ENCODE measurements around the gene HEPN1. TPM values are rescaled to one million over a fixed set of nuclear protein-coding genes. Genes with fewer than 3 reads are reported as not detected.

The HEPN1 gene
- total and polyA plus RNA-seq, 2 donors = 0.07 TPM; not detected in 1

DNA sequence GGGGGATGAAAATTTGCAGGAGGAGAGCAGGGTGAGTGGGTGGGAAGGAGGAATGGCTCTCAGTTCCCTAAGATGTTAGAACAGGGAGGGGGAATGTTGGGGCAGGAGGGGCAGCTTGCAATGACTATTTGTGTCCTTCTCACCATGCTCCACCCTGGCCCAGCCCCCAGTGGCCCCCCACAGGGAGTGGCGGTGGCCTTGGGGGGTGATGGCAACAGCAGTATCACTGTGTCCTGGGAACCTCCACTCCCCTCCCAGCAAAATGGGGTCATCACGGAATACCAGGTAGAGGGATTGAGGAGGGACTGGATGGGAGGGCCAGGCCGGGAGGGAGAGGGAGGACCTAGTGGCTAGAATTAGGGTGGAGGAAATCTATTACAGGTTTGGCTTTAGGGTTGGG, 43.6 kb upstream of the HEPN1 start:
- no peak for DNase-seq (ENCODE audit: low read depth in 6 of 9, low spot score in 9 of 9)
- H3K27me3 ChIP-seq (ENCODE audit: control insufficient read depth in 2 of 2, insufficient read depth in 1 of 2, low read length in 1 of 2) = peaks cover 31 to 83% of the 10 kb centered on the region in 2 donors
- H3K4me1 ChIP-seq (ENCODE audit: control insufficient read depth in 2 of 2, insufficient read depth in 2 of 2, low read length in 2 of 2) = peaks cover 7 to 18% of the 10 kb centered on the region in 2 donors
- peak overlapping the region in 1 of 2 donors; percentile 71 for H3K4me3 ChIP-seq (ENCODE audit: low read length in 2 of 2)
- H3K9me3 ChIP-seq (ENCODE audit: control insufficient read depth in 2 of 2, insufficient read depth in 1 of 2, low read length in 1 of 2) = peaks cover 0 to 1% of the 10 kb centered on the region in 2 donors
- H3K27ac ChIP-seq (ENCODE audit: low read depth in 1 of 2, low read length in 1 of 2) = no peak overlapping the region
- H3K36me3 ChIP-seq (ENCODE audit: control insufficient read depth in 2 of 2, insufficient read depth in 2 of 2, low read length in 1 of 2) = no peaks in the 10 kb centered on the region
- WGBS = 74% methylated on average over 3 of the region's 3 CpGs

DNA sequence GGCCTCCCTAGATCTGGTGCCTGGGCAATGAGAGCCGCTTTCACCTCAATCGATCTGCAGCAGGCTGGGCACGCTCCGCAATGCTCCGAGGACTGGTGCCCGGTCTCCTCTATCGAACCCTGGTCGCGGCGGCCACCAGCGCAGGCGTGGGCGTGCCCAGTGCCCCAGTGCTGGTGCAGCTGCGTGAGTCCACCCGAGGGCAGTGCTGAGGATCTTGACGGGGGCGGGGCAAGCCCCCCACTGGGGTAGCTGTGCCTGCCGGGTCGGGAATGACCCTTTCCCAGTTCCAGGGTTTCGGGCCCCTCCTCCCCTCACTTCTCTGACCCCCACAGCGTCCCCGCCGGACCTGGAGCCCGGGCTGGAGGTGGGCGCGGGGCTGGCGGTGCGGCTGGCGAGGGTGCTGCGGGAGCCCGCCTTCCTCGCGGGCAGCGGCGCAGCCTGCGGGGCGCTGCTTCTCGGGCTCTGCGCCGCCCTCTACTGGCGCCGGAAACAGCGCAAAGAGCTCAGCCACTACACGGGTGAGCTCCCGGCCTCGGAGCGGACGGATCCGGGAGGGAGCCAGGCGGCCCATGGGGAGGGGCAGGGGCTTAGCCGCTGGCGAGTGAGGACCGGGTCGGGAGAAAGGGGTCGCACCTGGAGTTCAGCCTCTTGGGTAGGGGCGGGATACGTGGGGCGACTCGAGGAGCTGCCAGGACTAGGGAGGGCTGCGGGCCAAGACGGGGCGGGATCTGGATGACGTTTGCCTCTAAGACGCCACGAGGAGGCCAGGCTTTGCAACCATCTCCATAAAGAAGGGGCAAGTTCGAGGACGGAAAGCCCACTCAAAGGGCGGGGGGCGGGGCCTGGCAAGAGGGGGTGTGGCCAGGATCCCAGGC, 42.9 kb upstream of the HEPN1 start:
- Histone ChIP-seq H3K27me3 (ENCODE audit: control insufficient read depth in 2 of 2, insufficient read depth in 1 of 2, low read length in 1 of 2) (peaks cover 27 to 75% of the 10 kb centered on the region in 2 donors), H3K36me3 (ENCODE audit: control insufficient read depth in 2 of 2, insufficient read depth in 2 of 2, low read length in 1 of 2) (no peaks in the 10 kb centered on the region), H3K4me3 (ENCODE audit: low read length in 2 of 2) (peak overlapping the region; percentile 54 to 71), H3K27ac (ENCODE audit: low read depth in 1 of 2, low read length in 1 of 2) (peak overlapping the region; percentile 61 to 70), H3K9me3 (ENCODE audit: control insufficient read depth in 2 of 2, insufficient read depth in 1 of 2, low read length in 1 of 2) (peaks cover 0 to 1% of the 10 kb centered on the region in 2 donors), H3K4me1 (ENCODE audit: control insufficient read depth in 2 of 2, insufficient read depth in 2 of 2, low read length in 2 of 2) (peaks cover 7 to 18% of the 10 kb centered on the region in 2 donors)
- WGBS = 2% methylated on average over 69 of the region's 69 CpGs
- peak; percentile 43 to 89 (median 61) for DNase-seq (ENCODE audit: low read depth in 6 of 9, low spot score in 9 of 9)

DNA sequence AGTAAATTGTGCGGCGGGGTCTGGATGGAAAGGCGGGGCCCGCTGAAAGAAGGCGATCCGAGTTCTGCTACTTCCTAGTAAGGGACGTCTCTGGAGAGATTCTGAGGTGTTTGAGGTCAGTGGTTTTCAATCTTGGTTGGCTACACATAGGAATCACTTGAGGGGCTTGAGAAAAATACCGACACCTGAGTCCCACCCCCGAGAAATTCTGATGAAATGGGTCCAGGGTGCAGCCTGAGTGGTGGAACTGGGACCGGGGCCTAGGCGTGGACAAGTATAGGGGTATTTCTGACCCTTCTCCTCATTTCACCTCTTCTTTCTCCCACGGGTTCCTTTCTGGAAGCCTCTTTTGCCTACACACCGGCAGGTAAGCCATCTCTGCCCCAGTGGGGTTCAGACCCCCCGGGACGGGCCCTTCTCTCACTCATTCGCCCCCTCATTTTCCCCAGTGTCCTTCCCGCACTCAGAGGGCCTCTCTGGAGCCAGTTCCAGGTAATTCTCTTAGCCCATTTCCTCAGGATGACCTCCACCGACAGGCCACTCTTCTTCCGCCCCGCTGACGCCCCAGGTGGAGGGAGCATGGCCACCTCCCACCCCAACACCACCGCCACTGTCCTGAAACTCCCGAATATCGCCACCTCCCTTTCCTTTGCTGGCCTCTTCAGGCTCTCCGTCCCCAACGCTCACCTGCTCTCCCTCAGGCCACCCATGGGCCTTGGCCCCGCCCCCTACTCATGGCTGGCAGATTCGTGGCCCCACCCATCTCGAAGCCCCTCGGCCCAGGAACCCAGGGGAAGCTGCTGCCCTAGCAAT, 42.0 kb upstream of the HEPN1 start:
- Histone ChIP-seq H3K9me3 (ENCODE audit: control insufficient read depth in 2 of 2, insufficient read depth in 1 of 2, low read length in 1 of 2) (peaks cover 0 to 1% of the 10 kb centered on the region in 2 donors), H3K36me3 (ENCODE audit: control insufficient read depth in 2 of 2, insufficient read depth in 2 of 2, low read length in 1 of 2) (no peaks in the 10 kb centered on the region), H3K4me3 (ENCODE audit: low read length in 2 of 2) (peak overlapping the region; percentile 54 to 71), H3K27ac (ENCODE audit: low read depth in 1 of 2, low read length in 1 of 2) (no peak overlapping the region), H3K4me1 (ENCODE audit: control insufficient read depth in 2 of 2, insufficient read depth in 2 of 2, low read length in 2 of 2) (peaks cover 7 to 18% of the 10 kb centered on the region in 2 donors), H3K27me3 (ENCODE audit: control insufficient read depth in 2 of 2, insufficient read depth in 1 of 2, low read length in 1 of 2) (peaks cover 25 to 67% of the 10 kb centered on the region in 2 donors)
- WGBS = 17% methylated on average over 30 of the region's 30 CpGs
- no peak for DNase-seq (ENCODE audit: low read depth in 6 of 9, low spot score in 9 of 9)

DNA sequence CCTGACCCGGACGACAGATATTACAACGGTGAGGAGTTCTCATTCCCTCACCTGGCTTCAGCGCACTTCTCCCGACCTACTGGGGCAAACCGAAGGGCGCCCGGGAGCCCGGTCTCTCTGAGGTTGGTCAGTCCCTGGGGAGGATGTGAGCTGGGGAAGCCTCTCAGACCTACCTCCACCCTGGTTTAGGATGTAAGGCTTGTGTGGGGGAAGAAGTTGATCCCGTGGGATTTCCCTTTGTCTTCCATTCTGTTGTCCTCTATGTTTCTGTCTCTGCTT, 41.5 kb upstream of the HEPN1 start:
- no peaks in the 10 kb centered on the region for H3K36me3 ChIP-seq (ENCODE audit: control insufficient read depth in 2 of 2, insufficient read depth in 2 of 2, low read length in 1 of 2)
- peaks cover 0 to 1% of the 10 kb centered on the region in 2 donors for H3K9me3 ChIP-seq (ENCODE audit: control insufficient read depth in 2 of 2, insufficient read depth in 1 of 2, low read length in 1 of 2)
- no peak overlapping the region for H3K27ac ChIP-seq (ENCODE audit: low read depth in 1 of 2, low read length in 1 of 2)
- DNase-seq (ENCODE audit: low read depth in 6 of 9, low spot score in 9 of 9) = no peak
- H3K27me3 ChIP-seq (ENCODE audit: control insufficient read depth in 2 of 2, insufficient read depth in 1 of 2, low read length in 1 of 2) = peaks cover 25 to 61% of the 10 kb centered on the region in 2 donors
- WGBS = 49% methylated on average over 10 of the region's 10 CpGs
- no peak overlapping the region for H3K4me3 ChIP-seq (ENCODE audit: low read length in 2 of 2)
- peaks cover 7 to 18% of the 10 kb centered on the region in 2 donors for H3K4me1 ChIP-seq (ENCODE audit: control insufficient read depth in 2 of 2, insufficient read depth in 2 of 2, low read length in 2 of 2)

DNA sequence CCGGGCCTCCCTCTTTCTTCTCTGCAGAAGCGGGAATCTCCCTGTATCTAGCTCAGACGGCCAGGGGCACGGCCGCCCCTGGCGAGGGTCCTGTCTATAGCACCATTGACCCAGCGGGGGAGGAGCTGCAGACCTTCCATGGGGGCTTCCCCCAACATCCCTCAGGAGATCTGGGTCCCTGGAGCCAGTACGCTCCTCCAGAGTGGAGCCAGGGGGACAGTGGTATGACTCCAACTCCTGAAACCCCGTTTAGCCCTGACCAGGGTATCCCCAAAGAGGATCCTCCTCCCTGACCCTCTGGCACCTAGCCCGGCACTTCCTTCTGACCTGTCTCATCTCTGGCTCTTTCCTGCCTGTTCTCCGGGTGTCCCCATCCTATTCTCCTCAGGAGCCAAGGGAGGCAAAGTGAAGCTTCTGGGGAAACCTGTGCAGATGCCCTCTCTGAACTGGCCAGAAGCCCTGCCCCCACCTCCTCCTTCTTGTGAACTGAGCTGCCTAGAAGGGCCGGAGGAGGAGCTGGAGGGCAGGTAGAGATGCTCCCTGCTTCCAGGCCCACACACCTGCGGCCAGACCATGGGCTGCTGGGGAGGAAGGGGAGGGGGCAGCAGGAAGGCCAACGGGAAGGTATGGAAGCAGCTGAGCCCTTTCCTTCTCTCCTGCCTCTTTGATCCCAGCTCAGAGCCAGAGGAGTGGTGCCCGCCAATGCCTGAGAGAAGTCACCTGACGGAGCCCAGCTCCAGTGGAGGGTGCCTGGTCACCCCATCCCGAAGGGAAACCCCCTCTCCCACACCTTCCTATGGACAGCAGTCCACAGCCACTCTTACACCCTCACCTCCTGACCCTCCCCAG, 40.9 kb upstream of the HEPN1 start:
- Histone ChIP-seq H3K4me1 (ENCODE audit: control insufficient read depth in 2 of 2, insufficient read depth in 2 of 2, low read length in 2 of 2) (peaks cover 7 to 18% of the 10 kb centered on the region in 2 donors), H3K9me3 (ENCODE audit: control insufficient read depth in 2 of 2, insufficient read depth in 1 of 2, low read length in 1 of 2) (peaks cover 0 to 1% of the 10 kb centered on the region in 2 donors), H3K4me3 (ENCODE audit: low read length in 2 of 2) (no peak overlapping the region), H3K27ac (ENCODE audit: low read depth in 1 of 2, low read length in 1 of 2) (no peak overlapping the region), H3K27me3 (ENCODE audit: control insufficient read depth in 2 of 2, insufficient read depth in 1 of 2, low read length in 1 of 2) (peaks cover 25 to 56% of the 10 kb centered on the region in 2 donors), H3K36me3 (ENCODE audit: control insufficient read depth in 2 of 2, insufficient read depth in 2 of 2, low read length in 1 of 2) (no peaks in the 10 kb centered on the region)
- no peak for DNase-seq (ENCODE audit: low read depth in 6 of 9, low spot score in 9 of 9)
- WGBS = 85% methylated on average over 17 of the region's 17 CpGs

DNA sequence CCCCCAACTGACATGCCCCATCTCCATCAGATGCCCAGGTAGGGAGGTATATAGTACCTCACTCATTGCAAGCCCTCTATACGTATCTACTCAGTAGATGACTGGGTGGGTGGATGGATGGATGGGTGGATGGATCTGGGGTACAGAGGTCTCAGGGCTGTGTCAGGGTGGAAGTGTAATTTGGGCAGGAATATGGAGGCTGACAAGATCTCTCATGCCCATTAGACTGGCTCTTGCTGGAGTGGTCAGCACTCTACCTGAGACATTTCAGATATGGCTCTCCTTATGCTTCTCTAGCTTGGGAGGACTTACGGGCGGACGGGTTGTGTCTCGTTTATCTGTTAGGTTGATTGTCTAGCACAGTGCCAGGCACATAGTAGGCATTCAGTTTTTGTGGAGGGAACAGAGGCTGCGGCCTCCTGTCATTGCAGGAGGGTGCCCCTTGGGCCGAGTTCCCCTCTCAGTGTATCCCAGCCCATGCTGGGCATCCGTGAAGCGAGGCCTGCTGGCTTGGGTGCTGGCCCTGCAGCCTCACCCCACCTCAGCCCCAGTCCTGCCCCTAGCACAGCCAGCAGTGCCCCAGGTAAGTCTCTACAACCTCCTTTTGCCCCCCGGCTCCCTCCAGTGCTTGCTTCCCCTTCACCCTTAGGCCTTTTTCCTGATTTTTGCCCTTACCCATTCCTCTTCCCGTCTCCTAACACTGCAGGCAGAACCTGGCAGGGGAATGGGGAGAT, 40.1 kb upstream of the HEPN1 start:
- Histone ChIP-seq H3K9me3 (ENCODE audit: control insufficient read depth in 2 of 2, insufficient read depth in 1 of 2, low read length in 1 of 2) (peaks cover 0 to 1% of the 10 kb centered on the region in 2 donors), H3K27ac (ENCODE audit: low read depth in 1 of 2, low read length in 1 of 2) (no peak overlapping the region), H3K27me3 (ENCODE audit: control insufficient read depth in 2 of 2, insufficient read depth in 1 of 2, low read length in 1 of 2) (peaks cover 23 to 48% of the 10 kb centered on the region in 2 donors), H3K4me1 (ENCODE audit: control insufficient read depth in 2 of 2, insufficient read depth in 2 of 2, low read length in 2 of 2) (peaks cover 7 to 18% of the 10 kb centered on the region in 2 donors), H3K36me3 (ENCODE audit: control insufficient read depth in 2 of 2, insufficient read depth in 2 of 2, low read length in 1 of 2) (no peaks in the 10 kb centered on the region), H3K4me3 (ENCODE audit: low read length in 2 of 2) (no peak overlapping the region)
- WGBS = 98% methylated on average over 11 of the region's 11 CpGs
- DNase-seq (ENCODE audit: low read depth in 6 of 9, low spot score in 9 of 9) = no peak

DNA sequence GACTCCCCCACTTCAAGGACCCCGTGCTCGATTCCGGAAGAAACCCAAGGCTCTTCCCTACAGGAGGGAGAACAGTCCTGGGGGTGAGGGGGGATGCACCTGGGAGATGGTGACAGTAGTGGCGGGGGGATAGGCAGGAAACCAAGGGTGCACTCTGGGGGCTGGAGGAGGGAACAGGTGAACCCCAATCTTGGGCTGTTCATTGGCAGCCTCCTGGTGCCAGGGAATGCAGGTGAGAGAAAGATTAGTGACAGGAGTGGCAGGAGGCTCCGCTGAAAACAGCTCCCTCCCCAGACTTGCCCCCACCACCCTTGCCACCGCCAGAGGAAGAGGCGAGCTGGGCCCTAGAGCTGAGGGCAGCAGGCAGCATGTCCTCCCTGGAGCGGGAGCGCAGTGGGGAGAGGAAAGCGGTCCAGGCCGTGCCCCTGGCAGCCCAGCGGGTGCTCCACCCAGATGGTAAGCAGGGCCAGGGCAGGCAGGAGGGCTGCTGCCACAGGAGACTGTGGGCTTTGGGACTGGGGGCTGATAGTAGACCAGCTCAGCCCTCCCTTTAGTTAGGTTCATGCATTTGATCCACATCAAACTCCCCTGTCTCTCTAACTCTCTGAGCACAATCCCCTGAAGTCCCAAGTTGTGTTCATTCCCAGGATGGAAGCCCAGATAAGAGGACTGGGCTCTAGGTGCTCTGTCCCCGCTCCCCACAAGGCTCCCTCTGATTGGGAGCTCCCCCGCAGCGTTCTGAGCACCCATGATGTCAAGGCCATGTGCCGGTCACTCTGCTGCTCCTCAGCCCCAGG, 39.4 kb upstream of the HEPN1 start:
- Histone ChIP-seq H3K4me1 (ENCODE audit: control insufficient read depth in 2 of 2, insufficient read depth in 2 of 2, low read length in 2 of 2) (peaks cover 7 to 18% of the 10 kb centered on the region in 2 donors), H3K27me3 (ENCODE audit: control insufficient read depth in 2 of 2, insufficient read depth in 1 of 2, low read length in 1 of 2) (peaks cover 19 to 40% of the 10 kb centered on the region in 2 donors), H3K9me3 (ENCODE audit: control insufficient read depth in 2 of 2, insufficient read depth in 1 of 2, low read length in 1 of 2) (peaks cover 0 to 1% of the 10 kb centered on the region in 2 donors), H3K36me3 (ENCODE audit: control insufficient read depth in 2 of 2, insufficient read depth in 2 of 2, low read length in 1 of 2) (no peaks in the 10 kb centered on the region), H3K4me3 (ENCODE audit: low read length in 2 of 2) (no peak overlapping the region), H3K27ac (ENCODE audit: low read depth in 1 of 2, low read length in 1 of 2) (no peak overlapping the region)
- 78% methylated on average over 16 of the region's 16 CpGs for WGBS
- no peak for DNase-seq (ENCODE audit: low read depth in 6 of 9, low spot score in 9 of 9)

DNA sequence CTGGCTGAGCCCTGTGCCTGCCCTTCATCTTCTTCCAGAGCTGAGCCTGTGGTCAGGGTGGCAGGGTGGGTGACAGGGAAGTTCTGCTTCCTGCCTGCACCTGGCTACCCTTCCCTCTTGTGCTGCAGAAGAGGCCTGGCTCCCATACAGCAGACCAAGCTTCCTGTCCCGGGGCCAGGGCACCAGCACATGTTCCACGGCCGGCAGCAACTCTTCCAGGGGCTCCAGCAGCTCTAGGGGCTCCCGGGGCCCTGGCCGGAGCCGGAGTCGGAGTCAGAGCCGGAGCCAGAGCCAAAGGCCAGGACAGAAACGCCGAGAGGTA, 38.8 kb upstream of the HEPN1 start:
- Histone ChIP-seq H3K4me1 (ENCODE audit: control insufficient read depth in 2 of 2, insufficient read depth in 2 of 2, low read length in 2 of 2) (peaks cover 7 to 18% of the 10 kb centered on the region in 2 donors), H3K27me3 (ENCODE audit: control insufficient read depth in 2 of 2, insufficient read depth in 1 of 2, low read length in 1 of 2) (peaks cover 14 to 36% of the 10 kb centered on the region in 2 donors), H3K27ac (ENCODE audit: low read depth in 1 of 2, low read length in 1 of 2) (no peak overlapping the region), H3K9me3 (ENCODE audit: control insufficient read depth in 2 of 2, insufficient read depth in 1 of 2, low read length in 1 of 2) (peaks cover 0 to 1% of the 10 kb centered on the region in 2 donors), H3K36me3 (ENCODE audit: control insufficient read depth in 2 of 2, insufficient read depth in 2 of 2, low read length in 1 of 2) (no peaks in the 10 kb centered on the region), H3K4me3 (ENCODE audit: low read length in 2 of 2) (no peak overlapping the region)
- WGBS = 31% methylated on average over 10 of the region's 10 CpGs
- DNase-seq (ENCODE audit: low read depth in 6 of 9, low spot score in 9 of 9) = peak in 1 of 9 donors; percentile 27

Data from thymus (tissue), 11 donors.